Measurements from ENCODE around the gene FAAH. TPM values are rescaled to one million over a fixed set of nuclear protein-coding genes. Genes with fewer than 3 reads are reported as not detected.
A peak's percentile ranks its signal among the peaks of the same experiment; 100 is the strongest.

The FAAH gene
- polyA plus RNA-seq, 1 experiment = 0.06 TPM

DNA sequence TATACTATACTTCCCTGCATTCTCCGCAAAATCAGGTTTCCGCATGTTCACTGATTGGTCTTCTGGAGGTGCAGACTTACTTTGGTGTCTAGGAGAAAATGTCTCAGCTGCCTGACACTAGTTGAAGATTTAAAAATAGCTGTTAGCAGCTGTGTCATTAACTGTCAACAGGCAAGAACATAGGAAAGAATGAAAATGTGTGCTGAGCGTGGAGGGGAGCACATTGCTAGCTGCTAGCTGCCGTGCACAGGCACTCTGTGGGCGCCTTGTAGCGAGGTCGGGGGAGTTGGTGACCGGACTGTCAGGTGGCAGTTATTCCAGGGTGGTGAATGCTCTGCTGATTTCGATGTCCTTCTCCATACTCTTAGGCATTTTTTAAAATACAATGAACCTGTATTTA, 5.2 kb downstream of the FAAH start:
- H3K27ac ChIP-seq (ENCODE audit: low read depth, low read length) = no peak overlapping the region
- H3K27me3 ChIP-seq (ENCODE audit: control insufficient read depth, insufficient read depth, low read length) = peaks cover 37% of the 10 kb centered on the region
- no peak overlapping the region for H3K4me3 ChIP-seq (ENCODE audit: low read depth, low read length)
- DNase-seq (ENCODE audit: low read depth, low spot score) = no peak
- TF ChIP-seq, protein P1, sequence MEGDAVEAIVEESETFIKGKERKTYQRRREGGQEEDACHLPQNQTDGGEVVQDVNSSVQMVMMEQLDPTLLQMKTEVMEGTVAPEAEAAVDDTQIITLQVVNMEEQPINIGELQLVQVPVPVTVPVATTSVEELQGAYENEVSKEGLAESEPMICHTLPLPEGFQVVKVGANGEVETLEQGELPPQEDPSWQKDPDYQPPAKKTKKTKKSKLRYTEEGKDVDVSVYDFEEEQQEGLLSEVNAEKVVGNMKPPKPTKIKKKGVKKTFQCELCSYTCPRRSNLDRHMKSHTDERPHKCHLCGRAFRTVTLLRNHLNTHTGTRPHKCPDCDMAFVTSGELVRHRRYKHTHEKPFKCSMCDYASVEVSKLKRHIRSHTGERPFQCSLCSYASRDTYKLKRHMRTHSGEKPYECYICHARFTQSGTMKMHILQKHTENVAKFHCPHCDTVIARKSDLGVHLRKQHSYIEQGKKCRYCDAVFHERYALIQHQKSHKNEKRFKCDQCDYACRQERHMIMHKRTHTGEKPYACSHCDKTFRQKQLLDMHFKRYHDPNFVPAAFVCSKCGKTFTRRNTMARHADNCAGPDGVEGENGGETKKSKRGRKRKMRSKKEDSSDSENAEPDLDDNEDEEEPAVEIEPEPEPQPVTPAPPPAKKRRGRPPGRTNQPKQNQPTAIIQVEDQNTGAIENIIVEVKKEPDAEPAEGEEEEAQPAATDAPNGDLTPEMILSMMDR (IDR thresholded peaks at IDR 0.05; ENCODE audit: low read depth, low read length) = no peak
- H3K9me3 ChIP-seq (ENCODE audit: control insufficient read depth, insufficient read depth, low read length) = peaks cover 10% of the 10 kb centered on the region
- ChIA-PET POLR2A (no interaction called here), CTCF (interaction anchor here (0.5 to 1.2 kb wide), 2 partner anchors 44 to 48 kb away, joined by 3 to 5 read pairs; no protein-coding TSS in a partner anchor)

DNA sequence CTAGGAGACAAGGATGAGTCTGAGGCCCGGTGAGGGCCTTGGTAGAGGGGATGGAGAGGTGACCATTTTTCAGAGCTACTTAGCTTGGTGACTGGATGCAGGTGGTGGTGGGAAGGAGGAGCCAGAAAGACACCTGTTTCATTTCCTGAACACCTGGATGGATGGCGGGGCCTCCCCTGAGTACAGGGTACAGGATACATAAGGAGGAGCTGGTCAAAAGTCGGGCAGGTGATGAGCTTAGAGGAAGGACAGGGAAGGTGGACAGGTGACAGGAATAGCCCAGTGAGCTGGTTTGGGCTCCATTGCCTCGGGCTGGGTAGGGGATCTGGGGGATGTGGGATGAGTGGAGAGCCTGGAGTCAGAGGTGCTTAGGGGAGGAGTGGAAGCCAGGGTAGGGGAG, 6.3 kb downstream of the FAAH start:
- CTCF ChIA-PET = interaction anchor here (1.2 kb wide), 1 partner anchor 47 kb away, joined by 3 read pairs; no protein-coding TSS in a partner anchor
- H3K27ac ChIP-seq (ENCODE audit: low read depth, low read length) = no peak overlapping the region
- TF ChIP-seq, protein P1 (IDR thresholded peaks at IDR 0.05; ENCODE audit: low read depth, low read length) = no peak
- POLR2A ChIA-PET = no interaction called here
- H3K4me3 ChIP-seq (ENCODE audit: low read depth, low read length) = no peak overlapping the region
- no peak for DNase-seq (ENCODE audit: low read depth, low spot score)
- H3K27me3 ChIP-seq (ENCODE audit: control insufficient read depth, insufficient read depth, low read length) = peaks cover 25% of the 10 kb centered on the region
- no peaks in the 10 kb centered on the region; the same call in 1 of the 2 replicates for H3K9me3 ChIP-seq (ENCODE audit: control insufficient read depth, insufficient read depth, low read length)

DNA sequence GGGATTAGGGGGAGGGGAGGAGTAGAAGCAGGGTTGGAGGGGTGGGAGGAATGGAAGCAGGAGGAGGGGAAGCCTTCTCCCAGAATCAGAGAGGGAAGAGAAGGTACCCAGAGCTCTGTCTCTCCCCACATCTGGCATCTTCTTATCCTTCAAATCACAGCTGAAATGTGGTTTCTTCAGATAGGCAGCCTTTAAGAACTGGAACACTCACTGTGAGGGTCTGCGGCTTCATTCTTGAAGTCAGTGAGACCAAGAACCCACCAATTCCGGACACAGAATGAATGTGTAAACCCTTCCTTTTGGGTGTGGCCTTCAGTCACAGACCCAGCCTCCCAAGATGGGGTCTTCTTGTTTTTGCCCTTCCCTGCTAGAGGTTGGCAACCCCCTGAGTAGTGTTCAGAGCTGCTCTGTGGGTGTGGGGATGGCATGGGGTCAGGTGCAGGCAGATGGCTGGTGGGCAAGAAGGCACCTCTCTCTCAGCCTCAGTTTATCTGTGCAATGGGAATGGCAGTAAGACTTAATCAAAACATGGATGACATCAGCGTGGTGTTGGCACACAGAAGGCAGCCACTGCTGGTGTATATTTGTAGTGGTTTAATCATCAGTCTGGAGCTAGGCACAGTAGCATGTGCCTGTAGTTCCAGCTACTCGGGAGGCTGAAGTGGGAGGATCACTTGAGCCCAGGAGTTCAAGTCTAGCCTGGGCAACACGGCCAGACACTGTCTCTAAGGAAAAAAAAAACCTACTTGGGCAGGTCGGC, 7.2 kb downstream of the FAAH start:
- CTCF ChIA-PET = interaction anchor here (1.1 to 1.2 kb wide), 2 partner anchors 45 to 324 kb away, joined by 3 to 4 read pairs; no protein-coding TSS in a partner anchor
- POLR2A ChIA-PET = no interaction called here
- Histone ChIP-seq H3K27ac (ENCODE audit: low read depth, low read length) (no peak overlapping the region), H3K4me3 (ENCODE audit: low read depth, low read length) (no peak overlapping the region), H3K27me3 (ENCODE audit: control insufficient read depth, insufficient read depth, low read length) (peaks cover 17% of the 10 kb centered on the region), H3K9me3 (ENCODE audit: control insufficient read depth, insufficient read depth, low read length) (no peaks in the 10 kb centered on the region; the same call in 1 of the 2 replicates)
- TF ChIP-seq, protein P1 (IDR thresholded peaks at IDR 0.05; ENCODE audit: low read depth, low read length) = no peak
- no peak for DNase-seq (ENCODE audit: low read depth, low spot score)

DNA sequence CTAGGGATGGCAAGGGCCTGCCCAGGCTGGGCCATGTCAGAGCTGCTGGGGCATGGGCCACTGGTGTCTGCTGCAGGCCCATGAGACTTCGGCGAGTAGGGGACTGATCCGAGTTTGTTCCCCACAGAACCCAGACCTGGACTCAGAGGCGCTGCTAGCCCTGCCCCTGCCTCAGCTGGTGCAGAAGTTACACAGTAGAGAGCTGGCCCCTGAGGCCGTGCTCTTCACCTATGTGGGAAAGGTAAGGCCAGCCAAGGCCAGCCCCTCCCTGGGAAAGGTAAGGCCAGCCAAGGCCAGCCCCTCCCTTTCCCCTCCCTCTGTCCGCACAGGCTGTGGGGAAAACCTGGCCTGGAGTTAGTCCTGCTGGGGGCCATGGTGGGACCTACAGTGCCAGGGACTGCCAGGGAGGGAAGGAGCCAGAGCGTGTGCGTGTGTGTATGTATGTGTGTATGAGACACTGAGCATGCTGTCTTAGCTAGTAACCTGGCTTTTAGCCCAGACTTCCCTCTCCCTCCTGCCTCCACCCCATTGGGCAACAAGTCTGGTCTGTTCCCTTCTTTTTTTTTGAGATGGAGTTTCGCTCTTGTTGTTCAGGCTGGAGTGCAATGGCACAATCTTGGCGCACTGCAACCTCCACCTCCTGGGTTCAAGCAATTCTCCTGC, 8.0 kb downstream of the FAAH start:
- Histone ChIP-seq H3K27me3 (ENCODE audit: control insufficient read depth, insufficient read depth, low read length) (peaks cover 12% of the 10 kb centered on the region), H3K27ac (ENCODE audit: low read depth, low read length) (no peak overlapping the region), H3K4me3 (ENCODE audit: low read depth, low read length) (no peak overlapping the region), H3K9me3 (ENCODE audit: control insufficient read depth, insufficient read depth, low read length) (no peaks in the 10 kb centered on the region; the same call in 1 of the 2 replicates)
- TF ChIP-seq, protein P1 (IDR thresholded peaks at IDR 0.05; ENCODE audit: low read depth, low read length) = no peak
- peak; percentile 86 for DNase-seq (ENCODE audit: low read depth, low spot score)
- ChIA-PET POLR2A (no interaction called here), CTCF (interaction anchor here (0.7 to 1.4 kb wide), 4 partner anchors 40 to 323 kb away, joined by 3 to 4 read pairs (median 3); no protein-coding TSS in a partner anchor)

DNA sequence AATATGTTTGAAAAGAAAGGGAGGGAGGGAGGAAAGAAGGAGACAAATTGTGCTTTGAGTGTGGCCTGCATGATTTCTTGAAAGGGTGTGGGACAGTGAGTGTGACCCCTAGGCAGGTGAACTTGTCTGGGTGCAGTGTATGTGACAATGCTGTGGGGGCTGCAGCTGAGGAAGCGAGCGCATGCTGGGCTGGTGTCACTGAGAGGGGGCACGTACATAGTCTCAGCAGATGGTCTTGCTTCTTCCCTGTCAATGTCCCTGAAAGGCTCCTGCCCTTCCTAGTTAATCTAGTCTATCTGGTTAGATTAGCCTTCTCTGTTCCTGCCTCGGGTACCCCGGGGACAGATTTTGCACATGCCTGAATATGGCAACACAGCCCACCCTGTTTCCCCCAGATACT, 9.8 kb downstream of the FAAH start:
- H3K9me3 ChIP-seq (ENCODE audit: control insufficient read depth, insufficient read depth, low read length) = no peaks in the 10 kb centered on the region; the same call in 1 of the 2 replicates
- H3K27me3 ChIP-seq (ENCODE audit: control insufficient read depth, insufficient read depth, low read length) = peaks cover 11% of the 10 kb centered on the region
- no peak for DNase-seq (ENCODE audit: low read depth, low spot score)
- TF ChIP-seq, protein P1 (IDR thresholded peaks at IDR 0.05; ENCODE audit: low read depth, low read length) = no peak
- POLR2A ChIA-PET = no interaction called here
- no peak overlapping the region for H3K4me3 ChIP-seq (ENCODE audit: low read depth, low read length)
- CTCF ChIA-PET = interaction anchor here (0.6 to 1.2 kb wide), 3 partner anchors 123 to 204 kb away, joined by 3 to 4 read pairs (median 4); no protein-coding TSS in a partner anchor
- H3K27ac ChIP-seq (ENCODE audit: low read depth, low read length) = no peak overlapping the region

Measured in AG04450 (cell line).